ENCODE measurements around the gene SLC6A4.

The SLC6A4 gene

GRCh38 chr17:30235386-30236296 lies at the start of gene SLC6A4:
Gene SLC6A4, minus strand, starts transcription at chr17:30235697. Its CDS starts 13,739 bp downstream, at chr17:30221958.
- DNase-seq = no peak

- DNase-seq = no peak
Observed at GRCh38 chr17:30279156-30279555, 43.7 kb upstream of the SLC6A4 start.

GRCh38 chr17:30278032-30278431 lies 42.5 kb upstream of the SLC6A4 start:
- no peak for DNase-seq

DNA sequence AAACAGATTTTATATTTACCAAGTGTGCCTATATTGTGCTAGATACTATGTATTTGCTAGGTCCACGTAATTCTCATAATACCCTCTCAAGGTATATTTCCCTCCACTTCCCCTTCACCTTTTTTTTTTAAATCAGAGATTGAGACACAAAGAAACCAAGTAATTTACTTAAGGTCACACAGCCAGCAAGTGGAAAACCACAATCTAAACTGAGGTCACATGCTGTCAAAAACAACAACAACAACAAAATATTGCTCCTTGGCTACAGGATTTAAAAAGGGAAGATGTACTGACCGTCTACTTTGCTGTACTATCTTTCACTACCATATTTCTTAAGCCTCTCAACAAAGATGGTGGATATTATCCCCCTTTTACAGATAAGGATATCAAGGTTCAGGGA lies 40.4 kb upstream of the SLC6A4 start:
- DNase-seq = no peak

GRCh38 chr17:30274887-30275286 lies 39.4 kb upstream of the SLC6A4 start:
- no peak for DNase-seq

DNA sequence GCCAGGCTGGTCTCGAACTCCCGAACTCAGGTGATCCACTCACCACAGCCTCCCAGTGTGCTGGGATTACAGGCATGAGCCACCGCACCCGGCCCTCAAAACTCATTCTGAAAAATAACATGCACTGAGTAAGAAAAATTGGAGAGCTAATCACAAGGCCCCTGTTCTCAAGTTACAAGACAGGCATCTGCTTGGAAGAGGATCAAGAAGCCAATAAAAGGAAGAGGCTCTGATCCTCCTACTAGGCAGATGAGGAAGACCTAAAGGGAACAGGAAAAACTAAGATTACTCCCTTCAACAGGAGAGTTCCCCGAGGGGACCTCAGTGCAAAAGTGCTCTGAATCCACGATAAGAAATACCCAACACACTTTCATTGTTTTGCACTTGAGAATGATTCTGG lies 37.9 kb upstream of the SLC6A4 start:
- DNase-seq = no peak

DNA sequence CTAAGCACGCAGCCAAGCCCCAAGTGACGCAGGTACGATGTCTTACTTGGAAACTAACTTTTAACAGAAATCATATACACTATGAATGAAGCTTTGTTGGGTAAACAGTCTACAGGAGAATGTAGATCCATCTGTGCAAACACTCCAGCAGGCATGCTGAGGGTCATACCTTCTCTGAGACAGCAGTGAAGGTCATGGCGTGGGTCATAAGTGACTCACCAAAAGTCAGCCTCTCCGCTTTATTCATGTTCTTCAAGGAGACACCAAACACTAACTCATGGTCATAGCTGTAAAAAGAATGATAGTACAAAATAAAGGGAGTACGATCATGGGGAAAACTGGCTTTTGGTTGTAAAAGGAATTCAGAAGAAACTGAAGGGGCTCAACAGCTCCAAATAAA lies 35.6 kb upstream of the SLC6A4 start:
- DNase-seq = no peak

DNA sequence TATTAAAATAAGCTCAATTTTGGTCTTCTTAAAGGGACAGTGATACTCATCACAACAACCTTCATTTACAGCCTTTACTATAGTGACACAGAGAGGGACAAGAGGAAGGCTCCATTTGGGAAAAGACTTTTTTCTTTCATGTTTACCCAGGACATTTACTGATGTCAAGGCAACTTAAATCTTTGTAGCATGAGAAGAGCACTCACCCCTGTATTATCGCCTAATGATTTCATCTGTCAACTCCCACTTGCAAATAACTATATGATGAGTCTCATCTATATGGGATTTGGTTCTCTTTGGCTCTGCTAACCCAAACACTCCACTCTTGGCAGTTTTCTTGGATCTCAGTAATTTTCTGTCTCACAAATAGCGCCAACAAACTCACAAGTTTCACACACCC lies 32.1 kb upstream of the SLC6A4 start:
- DNase-seq = no peak

DNA sequence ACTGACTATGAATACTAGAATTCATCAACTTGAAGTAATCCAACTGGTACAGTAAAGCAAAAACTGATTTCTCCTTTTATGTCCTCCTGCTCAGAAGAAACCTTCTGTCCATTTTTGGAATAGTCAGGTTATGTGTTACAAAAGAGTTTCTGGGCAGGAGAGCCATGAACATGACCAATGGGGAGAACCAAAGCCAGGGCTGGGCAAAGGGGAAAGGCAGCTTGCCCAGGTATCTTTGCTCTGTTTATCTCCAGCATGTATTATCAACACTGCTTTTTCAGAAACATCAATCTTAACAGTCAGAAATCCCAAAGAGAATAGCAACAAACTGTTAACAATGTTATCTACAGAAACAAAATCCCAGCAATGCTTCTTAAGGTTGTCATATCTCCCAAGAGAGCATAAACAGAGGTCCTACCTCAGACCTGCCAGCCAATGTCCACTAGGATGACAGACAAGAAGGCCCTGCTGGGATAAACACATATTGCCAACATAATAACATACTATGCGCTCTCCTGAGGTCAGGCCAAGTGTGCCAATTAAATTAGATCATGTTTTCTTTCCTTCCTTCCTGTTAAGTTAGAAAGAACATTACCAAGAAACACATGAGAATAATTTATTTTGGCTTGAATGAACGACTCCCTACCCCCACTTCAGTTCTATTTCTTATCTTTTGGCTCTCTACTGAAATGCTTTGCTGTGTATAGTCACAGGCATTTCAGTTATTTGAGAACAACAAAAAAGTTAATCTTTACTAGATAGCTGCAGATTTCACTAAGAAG lies 28.2 kb upstream of the SLC6A4 start:
- DNase-seq = no peak

DNA sequence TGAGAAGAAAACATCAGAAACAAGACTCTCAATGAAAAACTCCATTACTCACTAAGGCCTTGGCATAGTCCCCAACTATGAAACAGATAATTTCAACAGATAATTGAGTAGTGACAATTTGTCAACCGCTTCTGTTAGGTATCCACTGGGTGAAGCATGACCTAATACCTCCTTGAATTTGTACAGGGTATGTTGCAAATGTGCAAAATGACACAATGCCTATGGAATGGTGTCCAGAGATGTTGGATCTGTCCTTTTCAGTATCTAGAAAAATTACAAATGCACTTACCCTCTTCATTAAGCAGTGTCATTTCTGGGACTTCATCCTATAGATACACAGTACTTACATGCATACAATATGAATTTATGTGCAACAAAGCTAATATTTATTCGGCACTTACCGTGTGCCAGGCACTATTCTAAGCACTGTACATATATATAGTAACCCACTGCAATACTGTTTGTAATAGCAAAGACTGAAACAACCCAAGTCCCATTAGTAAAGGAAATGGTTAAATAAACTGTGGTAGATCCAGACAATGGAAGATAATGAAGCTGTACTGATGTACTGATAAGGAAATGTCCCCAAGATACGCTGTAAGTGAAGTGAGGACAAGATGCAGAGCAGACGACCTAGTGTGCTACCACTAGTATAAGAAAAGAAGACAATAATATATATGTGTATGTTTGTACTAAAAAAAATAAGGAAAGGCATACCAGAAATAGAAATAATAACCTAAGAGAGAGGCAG lies 21.4 kb upstream of the SLC6A4 start:
- DNase-seq = no peak

- no peak for DNase-seq
Observed at GRCh38 chr17:30254150-30254549, 18.7 kb upstream of the SLC6A4 start.

GRCh38 chr17:30253312-30253711 lies 17.8 kb upstream of the SLC6A4 start:
- DNase-seq = no peak

GRCh38 chr17:30251931-30252330 lies 16.4 kb upstream of the SLC6A4 start:
- DNase-seq = no peak

- DNase-seq = no peak
Observed at GRCh38 chr17:30249460-30249859, 14.0 kb upstream of the SLC6A4 start.

GRCh38 chr17:30248786-30249185 lies 13.3 kb upstream of the SLC6A4 start:
- no peak for DNase-seq

- DNase-seq = no peak
Observed at GRCh38 chr17:30246460-30246859, 11.0 kb upstream of the SLC6A4 start.

DNA sequence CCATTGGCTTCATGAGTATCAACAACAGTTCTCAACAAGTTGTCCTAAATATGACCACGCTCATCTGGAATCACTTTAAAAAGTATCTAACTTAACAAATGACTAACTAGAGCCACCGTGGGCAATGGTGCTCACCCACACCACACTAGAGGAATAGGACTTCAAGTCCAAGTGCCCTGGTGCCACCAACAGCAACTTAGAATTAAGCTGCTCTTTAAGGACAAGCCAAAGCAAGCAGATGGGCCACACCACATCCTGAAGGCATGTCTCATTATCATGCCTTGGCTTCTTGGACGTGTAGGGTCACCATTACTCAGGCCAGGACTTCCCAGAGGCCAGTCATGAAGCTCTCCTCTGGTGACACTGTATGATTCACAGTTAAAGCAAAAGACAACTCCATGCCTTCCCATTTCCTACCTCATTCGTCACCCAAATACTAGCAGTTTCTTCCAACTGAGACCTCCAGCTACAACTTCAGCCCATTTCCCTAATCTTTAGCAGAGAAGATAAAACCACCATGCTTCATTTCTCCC lies 9.4 kb upstream of the SLC6A4 start:
- DNase-seq = no peak

DNA sequence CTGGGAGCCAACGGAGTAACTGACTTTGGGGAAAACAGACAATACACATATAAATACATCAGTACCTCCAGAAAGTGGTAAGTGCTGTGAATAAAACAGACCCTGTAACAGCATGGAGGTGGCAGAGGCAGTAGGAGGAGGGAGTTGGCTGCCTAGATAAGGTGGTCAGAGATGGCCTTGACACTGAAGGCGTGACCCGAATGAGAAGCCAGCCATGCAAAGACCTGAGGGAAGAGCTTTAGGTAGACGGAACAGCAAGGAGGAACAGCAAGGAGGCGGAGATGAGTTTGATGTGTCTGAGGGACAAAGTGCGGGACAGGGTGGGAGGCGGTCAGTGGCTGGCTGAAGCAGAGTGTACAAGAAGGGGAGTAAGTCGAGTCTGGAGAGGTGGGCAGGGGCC lies 8.1 kb upstream of the SLC6A4 start:
- no peak for DNase-seq

DNA sequence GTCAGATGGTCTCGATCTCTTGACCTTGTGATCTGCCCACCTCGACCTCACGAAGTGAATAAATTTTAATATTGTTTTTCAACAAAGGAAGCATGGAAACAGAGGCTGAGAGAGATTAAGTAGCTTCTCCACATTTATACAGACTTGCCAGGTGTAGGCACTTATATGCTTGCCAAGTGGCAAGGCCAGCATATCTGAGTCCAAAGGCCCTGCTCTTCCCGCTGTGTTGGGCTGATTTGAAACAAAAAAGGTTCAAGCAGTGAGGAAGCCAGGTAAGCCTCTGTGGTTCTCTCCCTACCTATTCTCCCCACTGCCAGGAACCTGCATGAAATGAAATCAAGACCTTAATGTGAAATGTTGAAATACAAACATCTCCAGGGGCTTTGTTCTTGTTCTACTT lies 7.5 kb upstream of the SLC6A4 start:
- no peak for DNase-seq

DNA sequence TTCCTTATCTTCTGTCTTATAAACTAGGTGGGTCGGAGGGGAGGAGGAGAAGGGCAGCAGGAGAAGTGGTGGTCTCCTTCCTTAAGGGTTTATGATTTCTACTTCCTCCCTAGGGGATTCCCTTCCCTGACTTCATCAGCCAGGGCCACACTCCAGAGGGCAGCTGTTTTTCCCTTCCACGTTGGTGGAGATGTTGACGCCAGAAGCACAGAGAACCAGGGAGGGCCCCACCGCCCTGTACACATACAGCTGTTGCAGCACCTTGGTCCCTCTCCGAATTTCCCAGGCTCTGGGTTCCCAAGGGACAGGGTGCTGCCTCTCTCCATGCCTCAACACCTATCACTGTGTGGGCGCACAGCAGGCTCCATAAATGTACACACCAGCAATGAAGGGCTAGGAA lies 5.6 kb upstream of the SLC6A4 start:
- DNase-seq = no peak

GRCh38 chr17:30240177-30240576 lies 4.7 kb upstream of the SLC6A4 start:
- DNase-seq = no peak

DNA sequence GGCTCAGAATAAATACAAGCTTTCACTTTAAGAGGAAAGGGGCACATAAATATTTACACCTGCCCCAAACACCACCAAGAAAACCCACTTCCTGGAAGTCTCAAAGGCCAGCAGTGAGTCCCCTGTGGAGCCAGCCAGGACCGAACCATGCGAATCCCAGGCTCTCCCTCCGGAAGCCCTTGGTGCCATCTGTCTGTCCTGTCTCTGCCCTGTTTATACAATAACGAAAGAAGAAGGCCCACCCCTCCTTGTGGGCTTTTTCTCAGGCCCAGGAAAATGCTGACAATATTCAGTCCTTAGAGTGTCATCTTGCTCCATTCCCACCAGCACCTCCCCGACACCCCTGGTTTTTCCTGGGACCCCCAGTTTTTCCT lies 3.6 kb upstream of the SLC6A4 start:
- no peak for DNase-seq

GRCh38 chr17:30238387-30239088 lies 3.0 kb upstream of the SLC6A4 start:
- DNase-seq = no peak
